ENCODE measurements around the gene TEX19. TPM values are rescaled to one million over a fixed set of nuclear protein-coding genes. Genes with fewer than 3 reads are reported as not detected.

Gene TEX19
- total and polyA plus RNA-seq, 9 donors, result 0.07 to 0.17 (median 0.09) TPM; not detected in 1

DNA sequence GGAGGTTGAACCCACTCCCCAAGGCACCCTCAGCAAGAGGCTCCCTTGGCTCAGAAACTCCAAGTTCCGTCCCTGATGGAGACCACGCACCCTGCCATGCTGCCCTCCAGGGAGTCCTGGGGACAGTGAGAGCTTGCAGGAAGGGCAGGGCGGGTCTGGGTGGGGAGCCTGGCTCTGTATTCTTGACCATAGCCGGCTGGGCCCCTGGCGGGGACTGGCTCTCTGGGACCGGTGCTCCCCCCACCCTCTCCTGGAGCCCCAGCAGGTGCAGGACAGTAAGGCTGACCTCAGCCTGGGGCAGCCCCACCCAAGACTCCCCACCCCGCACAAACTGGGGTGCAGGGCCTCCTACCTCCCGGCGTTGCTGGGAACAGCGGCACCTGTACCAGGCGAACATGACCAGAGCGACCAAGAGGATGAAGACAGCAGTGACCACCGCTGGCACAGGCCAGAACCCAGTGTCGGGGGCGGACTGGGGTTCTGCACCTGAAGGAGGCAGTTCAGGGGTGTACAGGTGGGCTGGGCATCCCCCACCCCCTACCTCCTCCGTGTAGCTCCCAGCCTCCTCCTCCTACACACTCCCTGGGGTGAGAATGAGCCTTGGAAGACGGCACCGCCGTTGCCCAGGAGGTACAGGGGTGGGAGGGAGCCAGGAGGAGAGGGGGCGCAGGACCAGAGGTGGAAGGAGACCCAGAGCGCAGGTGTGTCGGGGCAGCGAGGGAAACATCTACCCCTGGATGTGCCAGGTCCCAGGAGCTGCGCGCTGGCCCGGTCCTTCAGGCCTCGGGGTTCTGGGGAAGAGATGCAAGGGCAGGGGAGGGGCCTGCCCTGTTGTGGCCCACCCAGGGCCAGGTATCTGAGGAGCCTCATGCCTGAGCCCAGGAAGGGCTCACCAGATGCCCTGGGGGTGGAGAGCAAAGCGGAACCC is 36.3 kb upstream of the TEX19 start:
- H3K9me3 ChIP-seq (replicated peaks; ENCODE audit: control insufficient read depth, low read depth, low read length), result no peaks in the 10 kb centered on the region
- H3K27ac ChIP-seq (ENCODE audit: low read length), result no peak overlapping the region
- 78% methylated on average over 18 of the region's 28 CpGs for WGBS (ENCODE audit: insufficient coverage)
- no peaks in the 10 kb centered on the region for H3K36me3 ChIP-seq (ENCODE audit: control insufficient read depth, insufficient read depth, low read length)
- no peak for DNase-seq
- H3K4me1 ChIP-seq (ENCODE audit: control insufficient read depth, insufficient read depth, low read length), result peaks cover 6% of the 10 kb centered on the region
- no peak overlapping the region for H3K4me3 ChIP-seq (ENCODE audit: low read length)
- peaks cover 39% of the 10 kb centered on the region for H3K27me3 ChIP-seq (ENCODE audit: control insufficient read depth, insufficient read depth, low read length)

DNA sequence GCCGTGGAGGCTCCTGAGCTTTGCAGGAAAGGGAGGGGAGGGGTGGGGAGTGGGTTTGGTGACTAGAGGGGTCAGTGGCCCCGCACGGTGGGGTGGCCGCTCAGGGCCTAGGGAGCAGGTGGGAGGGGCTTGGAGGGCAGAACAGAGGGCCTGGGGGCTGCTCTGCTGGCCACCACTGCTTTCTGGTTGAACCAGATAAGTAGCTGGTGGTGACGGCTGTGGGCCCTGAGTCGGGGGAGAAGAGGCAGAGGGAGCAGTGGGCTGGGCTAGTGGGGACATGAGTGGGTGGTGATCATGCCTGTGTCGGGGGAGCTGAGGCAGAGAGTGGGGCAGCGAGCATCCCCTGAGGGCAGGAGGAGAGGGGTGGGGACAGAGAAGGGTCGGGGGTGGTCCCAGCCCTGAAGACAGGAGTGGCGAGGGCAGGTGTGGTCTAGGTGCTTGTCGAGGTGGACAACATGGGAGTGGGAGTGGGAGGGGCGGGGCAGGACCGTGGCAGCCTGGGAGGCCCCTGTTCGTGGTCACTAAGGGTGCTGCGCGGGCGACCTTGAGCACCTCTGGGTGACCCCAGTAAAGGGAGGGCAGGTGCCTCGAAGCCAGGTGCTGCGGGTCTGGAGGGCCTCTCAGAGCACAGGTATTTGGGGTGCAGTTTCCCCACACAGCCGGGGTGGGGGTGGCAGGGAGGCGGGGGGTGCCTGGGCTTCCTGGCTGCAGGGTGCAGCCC is 35.4 kb upstream of the TEX19 start:
- Histone ChIP-seq H3K27ac (ENCODE audit: low read length) (no peak overlapping the region), H3K4me3 (ENCODE audit: low read length) (no peak overlapping the region), H3K4me1 (ENCODE audit: control insufficient read depth, insufficient read depth, low read length) (peaks cover 14% of the 10 kb centered on the region), H3K9me3 (replicated peaks; ENCODE audit: control insufficient read depth, low read depth, low read length) (no peaks in the 10 kb centered on the region), H3K36me3 (ENCODE audit: control insufficient read depth, insufficient read depth, low read length) (no peaks in the 10 kb centered on the region), H3K27me3 (ENCODE audit: control insufficient read depth, insufficient read depth, low read length) (peaks cover 47% of the 10 kb centered on the region)
- WGBS (ENCODE audit: insufficient coverage), result 59% methylated on average over 21 of the region's 21 CpGs
- no peak for DNase-seq

DNA sequence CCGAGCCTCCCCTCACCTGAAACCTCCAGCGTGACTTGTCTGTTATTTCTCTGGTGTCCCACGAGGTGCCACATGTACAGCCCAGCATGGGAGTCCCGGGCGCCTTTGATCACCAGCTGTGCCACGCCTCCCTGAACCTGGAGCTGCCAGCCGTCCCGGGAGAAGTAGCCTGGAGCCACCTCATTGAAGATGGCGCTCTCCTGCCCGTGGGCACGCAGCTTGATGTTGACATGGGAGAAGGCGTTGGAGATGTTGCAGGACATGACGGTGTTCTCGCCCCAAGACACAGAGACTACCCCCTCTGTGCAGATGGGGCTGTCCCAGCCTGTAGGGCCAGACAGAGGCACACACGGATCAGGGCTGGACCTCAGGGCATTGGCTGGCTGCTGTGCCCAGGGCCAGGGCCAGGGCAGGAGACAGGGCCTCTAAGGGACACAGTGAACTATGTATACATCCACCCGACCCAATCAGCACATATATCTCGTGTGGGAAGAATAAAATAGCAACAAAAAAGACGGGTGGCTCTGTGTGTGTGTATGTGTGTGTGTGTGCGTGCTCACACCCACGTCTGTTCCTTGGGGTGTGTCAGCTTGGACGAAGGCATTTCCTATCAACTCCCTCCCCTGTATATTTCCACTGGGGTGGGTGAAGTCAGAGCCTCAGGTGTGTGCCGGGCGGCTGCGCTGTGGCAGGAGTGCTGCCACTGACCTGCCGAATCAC is 34.3 kb upstream of the TEX19 start:
- Histone ChIP-seq H3K36me3 (ENCODE audit: control insufficient read depth, insufficient read depth, low read length) (no peaks in the 10 kb centered on the region), H3K27ac (ENCODE audit: low read length) (no peak overlapping the region), H3K9me3 (replicated peaks; ENCODE audit: control insufficient read depth, low read depth, low read length) (no peaks in the 10 kb centered on the region), H3K4me3 (ENCODE audit: low read length) (no peak overlapping the region), H3K4me1 (ENCODE audit: control insufficient read depth, insufficient read depth, low read length) (peaks cover 25% of the 10 kb centered on the region), H3K27me3 (ENCODE audit: control insufficient read depth, insufficient read depth, low read length) (peaks cover 46% of the 10 kb centered on the region)
- DNase-seq, result no peak
- 61% methylated on average over 18 of the region's 25 CpGs for WGBS (ENCODE audit: insufficient coverage)

DNA sequence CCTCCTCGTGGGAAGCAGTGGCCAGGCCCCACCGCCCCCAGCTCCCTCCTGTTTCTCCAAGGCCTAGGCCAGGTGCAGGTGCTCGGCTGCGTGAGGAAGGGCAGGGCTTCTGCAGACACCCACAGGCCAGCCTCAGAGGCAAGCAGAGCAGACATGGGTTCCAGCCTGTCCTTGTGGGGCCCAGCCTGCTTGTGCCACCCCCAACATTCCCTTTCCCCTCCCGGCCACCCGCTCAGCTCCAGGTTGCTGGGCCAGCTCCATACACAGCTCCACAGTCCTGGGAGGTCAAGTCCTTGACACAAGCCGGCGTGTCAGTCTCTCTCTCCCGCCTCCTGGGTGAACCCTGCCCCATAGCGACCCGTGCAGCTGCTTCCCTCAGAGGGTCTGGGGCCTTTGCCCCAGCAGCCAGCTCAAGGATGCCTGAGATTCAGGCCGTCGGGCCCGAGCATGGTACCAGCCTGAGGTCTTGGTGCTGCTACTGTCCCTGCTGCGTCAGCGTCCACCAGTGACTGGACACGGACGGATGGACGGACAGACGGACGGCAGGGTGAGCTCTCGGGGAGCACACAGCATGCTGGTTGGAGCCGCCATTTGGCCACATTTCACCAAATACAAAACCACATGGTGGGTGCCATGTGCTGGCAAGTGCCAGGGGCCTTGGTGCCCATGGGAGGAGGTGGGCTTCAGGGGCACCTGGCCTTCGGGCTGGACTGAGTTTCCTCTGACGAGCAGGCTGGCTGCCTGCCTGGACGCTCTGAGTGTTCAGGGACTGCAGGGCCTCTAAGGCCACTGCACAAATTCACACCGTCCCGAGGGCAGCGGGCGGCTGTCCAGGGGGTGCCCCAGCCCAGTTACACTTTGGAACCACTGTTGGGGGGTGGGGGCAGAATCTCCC is 33.5 kb upstream of the TEX19 start:
- H3K4me3 ChIP-seq (ENCODE audit: low read length), result no peak overlapping the region
- H3K36me3 ChIP-seq (ENCODE audit: control insufficient read depth, insufficient read depth, low read length), result no peaks in the 10 kb centered on the region
- 73% methylated on average over 24 of the region's 30 CpGs for WGBS (ENCODE audit: insufficient coverage)
- peaks cover 33% of the 10 kb centered on the region for H3K4me1 ChIP-seq (ENCODE audit: control insufficient read depth, insufficient read depth, low read length)
- H3K27me3 ChIP-seq (ENCODE audit: control insufficient read depth, insufficient read depth, low read length), result peaks cover 45% of the 10 kb centered on the region
- H3K27ac ChIP-seq (ENCODE audit: low read length), result no peak overlapping the region
- DNase-seq, result no peak
- no peaks in the 10 kb centered on the region for H3K9me3 ChIP-seq (replicated peaks; ENCODE audit: control insufficient read depth, low read depth, low read length)

DNA sequence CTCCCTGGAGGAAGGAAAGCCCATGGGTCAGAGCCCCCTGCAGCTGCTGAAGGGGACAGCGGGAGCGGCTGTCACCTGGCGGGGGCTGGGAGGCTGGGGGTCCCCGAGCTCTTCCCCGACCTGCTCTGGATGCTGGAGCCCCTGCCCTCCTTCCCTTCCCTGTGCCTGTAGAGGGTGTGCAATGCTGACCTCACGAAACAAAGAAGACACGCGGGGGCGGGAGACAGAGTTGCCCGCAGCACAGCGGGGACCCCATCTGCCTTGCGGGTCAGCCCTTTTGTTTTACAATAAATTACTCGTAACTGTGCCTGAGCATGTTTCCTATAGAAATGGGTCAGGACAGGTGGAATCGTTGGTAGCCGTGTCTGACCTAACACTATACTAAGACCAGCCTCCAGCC is 31.8 kb upstream of the TEX19 start:
- Histone ChIP-seq H3K9me3 (replicated peaks; ENCODE audit: control insufficient read depth, low read depth, low read length) (no peaks in the 10 kb centered on the region), H3K4me3 (ENCODE audit: low read length) (no peak overlapping the region), H3K27ac (ENCODE audit: low read length) (no peak overlapping the region), H3K4me1 (ENCODE audit: control insufficient read depth, insufficient read depth, low read length) (peaks cover 48% of the 10 kb centered on the region), H3K36me3 (ENCODE audit: control insufficient read depth, insufficient read depth, low read length) (no peaks in the 10 kb centered on the region), H3K27me3 (ENCODE audit: control insufficient read depth, insufficient read depth, low read length) (peaks cover 42% of the 10 kb centered on the region)
- DNase-seq, result no peak
- WGBS (ENCODE audit: insufficient coverage), result 42% methylated on average over 12 of the region's 15 CpGs

DNA sequence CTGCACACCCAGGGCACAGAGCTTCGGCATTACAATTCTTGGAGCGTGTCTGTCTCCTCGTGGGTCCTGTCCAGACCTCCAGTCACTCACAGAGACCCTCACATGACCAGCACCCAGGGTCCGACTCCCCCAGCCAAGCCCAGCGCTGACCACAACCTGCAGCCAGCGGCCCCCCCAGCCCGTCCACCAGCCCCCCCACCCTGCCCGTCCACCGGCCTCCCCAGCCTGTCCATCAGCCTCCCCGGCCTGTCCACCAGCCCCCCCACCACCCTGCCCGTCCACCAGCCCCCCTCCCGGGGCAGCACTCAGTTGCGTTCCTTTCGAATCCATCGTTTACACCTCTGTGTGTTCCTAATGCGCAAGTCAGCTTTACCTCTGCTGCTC is 31.3 kb upstream of the TEX19 start:
- H3K27me3 ChIP-seq (ENCODE audit: control insufficient read depth, insufficient read depth, low read length), result peaks cover 45% of the 10 kb centered on the region
- no peaks in the 10 kb centered on the region for H3K9me3 ChIP-seq (replicated peaks; ENCODE audit: control insufficient read depth, low read depth, low read length)
- WGBS (ENCODE audit: insufficient coverage), result 45% methylated on average over 8 of the region's 16 CpGs
- no peaks in the 10 kb centered on the region for H3K36me3 ChIP-seq (ENCODE audit: control insufficient read depth, insufficient read depth, low read length)
- H3K4me1 ChIP-seq (ENCODE audit: control insufficient read depth, insufficient read depth, low read length), result peaks cover 53% of the 10 kb centered on the region
- H3K27ac ChIP-seq (ENCODE audit: low read length), result no peak overlapping the region
- DNase-seq, result no peak
- H3K4me3 ChIP-seq (ENCODE audit: low read length), result no peak overlapping the region

DNA sequence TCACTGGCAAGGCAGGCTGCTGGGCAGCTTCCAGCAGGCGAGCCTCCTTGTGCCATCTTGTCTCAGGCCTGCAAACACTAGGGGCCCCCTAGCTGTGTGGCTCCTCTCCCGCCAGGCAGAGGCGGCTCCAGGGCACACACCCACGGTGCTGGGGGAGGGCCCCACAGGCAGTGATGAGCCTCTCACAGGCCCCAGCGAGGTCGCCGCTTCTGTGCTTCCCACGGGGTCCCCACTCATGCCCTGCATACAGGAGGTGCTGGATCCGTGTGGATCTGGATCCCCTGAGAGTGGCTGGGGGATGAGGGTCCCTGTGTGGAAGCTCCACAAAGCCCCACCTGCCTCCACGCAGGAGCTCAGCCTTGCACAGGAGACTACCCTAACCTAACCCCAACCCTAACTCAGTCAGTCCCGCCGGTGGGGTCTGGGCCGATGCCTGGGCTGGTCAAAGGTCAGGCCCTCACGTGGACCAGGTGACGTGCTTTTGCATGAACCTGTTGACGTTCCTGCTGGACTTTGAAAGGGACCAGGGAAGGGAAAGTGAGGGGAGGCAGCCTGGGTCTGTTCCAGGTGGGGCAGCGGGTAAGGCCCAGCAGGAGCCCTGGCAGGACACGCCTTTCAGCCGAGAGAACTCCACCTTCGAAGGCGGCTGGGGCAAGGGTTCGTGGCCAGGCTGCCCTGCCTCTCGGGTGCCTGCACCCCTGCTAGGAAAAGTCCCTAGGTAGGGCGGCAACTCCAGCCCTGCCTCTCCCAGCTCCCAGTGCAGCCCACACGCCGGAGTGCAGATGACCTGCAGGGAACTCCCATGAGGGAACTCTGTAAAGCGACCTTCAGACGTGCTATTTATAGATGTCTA is 30.7 kb upstream of the TEX19 start:
- H3K4me1 ChIP-seq (ENCODE audit: control insufficient read depth, insufficient read depth, low read length), result peaks cover 59% of the 10 kb centered on the region
- no peaks in the 10 kb centered on the region for H3K36me3 ChIP-seq (ENCODE audit: control insufficient read depth, insufficient read depth, low read length)
- DNase-seq, result no peak
- H3K27me3 ChIP-seq (ENCODE audit: control insufficient read depth, insufficient read depth, low read length), result peaks cover 51% of the 10 kb centered on the region
- no peak overlapping the region for H3K27ac ChIP-seq (ENCODE audit: low read length)
- H3K9me3 ChIP-seq (replicated peaks; ENCODE audit: control insufficient read depth, low read depth, low read length), result no peaks in the 10 kb centered on the region
- WGBS (ENCODE audit: insufficient coverage), result 69% methylated on average over 18 of the region's 28 CpGs
- no peak overlapping the region for H3K4me3 ChIP-seq (ENCODE audit: low read length)

DNA sequence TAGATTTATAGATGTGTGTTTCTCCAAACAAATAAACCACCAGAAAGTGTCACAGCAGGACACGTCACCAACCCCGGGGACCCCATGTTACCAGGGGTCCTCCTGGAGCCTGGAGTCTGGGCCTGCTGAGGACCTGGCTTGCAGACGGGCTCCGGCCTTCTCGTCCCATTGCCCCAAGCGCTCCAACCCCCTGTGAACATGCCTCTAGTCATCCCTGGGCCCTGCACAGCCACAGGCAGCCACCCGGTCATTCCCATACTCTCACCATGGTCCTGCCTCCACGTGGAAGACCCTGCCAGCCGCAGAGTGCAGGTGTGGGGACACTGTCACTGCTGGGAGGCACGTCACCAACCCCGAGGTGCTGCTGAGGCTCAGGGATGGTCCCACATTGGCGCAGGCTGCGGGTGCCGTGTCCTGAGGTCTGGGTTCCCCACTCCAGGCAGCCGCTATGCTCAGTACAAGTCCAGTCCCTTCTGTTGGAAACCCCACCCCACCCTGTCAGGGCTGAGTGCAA is 30.0 kb upstream of the TEX19 start:
- H3K4me1 ChIP-seq (ENCODE audit: control insufficient read depth, insufficient read depth, low read length), result peaks cover 64% of the 10 kb centered on the region
- H3K27me3 ChIP-seq (ENCODE audit: control insufficient read depth, insufficient read depth, low read length), result peaks cover 55% of the 10 kb centered on the region
- no peak overlapping the region for H3K27ac ChIP-seq (ENCODE audit: low read length)
- DNase-seq, result no peak
- no peaks in the 10 kb centered on the region for H3K9me3 ChIP-seq (replicated peaks; ENCODE audit: control insufficient read depth, low read depth, low read length)
- no peaks in the 10 kb centered on the region for H3K36me3 ChIP-seq (ENCODE audit: control insufficient read depth, insufficient read depth, low read length)
- WGBS (ENCODE audit: insufficient coverage), result 89% methylated on average over 14 of the region's 15 CpGs
- H3K4me3 ChIP-seq (ENCODE audit: low read length), result no peak overlapping the region

Measured in muscle of leg (tissue), 11 donors.